GM18861 (cell line): ENCODE results near the gene GALC.

Experiments used
- ATAC-seq: cut with Tn5 transposase; IDR thresholded peaks from one replicate; pipeline ENCODE4 v1.9.1; 2021; ENCODE audit not compliant: unreplicated experiment

GALC gene

DNA sequence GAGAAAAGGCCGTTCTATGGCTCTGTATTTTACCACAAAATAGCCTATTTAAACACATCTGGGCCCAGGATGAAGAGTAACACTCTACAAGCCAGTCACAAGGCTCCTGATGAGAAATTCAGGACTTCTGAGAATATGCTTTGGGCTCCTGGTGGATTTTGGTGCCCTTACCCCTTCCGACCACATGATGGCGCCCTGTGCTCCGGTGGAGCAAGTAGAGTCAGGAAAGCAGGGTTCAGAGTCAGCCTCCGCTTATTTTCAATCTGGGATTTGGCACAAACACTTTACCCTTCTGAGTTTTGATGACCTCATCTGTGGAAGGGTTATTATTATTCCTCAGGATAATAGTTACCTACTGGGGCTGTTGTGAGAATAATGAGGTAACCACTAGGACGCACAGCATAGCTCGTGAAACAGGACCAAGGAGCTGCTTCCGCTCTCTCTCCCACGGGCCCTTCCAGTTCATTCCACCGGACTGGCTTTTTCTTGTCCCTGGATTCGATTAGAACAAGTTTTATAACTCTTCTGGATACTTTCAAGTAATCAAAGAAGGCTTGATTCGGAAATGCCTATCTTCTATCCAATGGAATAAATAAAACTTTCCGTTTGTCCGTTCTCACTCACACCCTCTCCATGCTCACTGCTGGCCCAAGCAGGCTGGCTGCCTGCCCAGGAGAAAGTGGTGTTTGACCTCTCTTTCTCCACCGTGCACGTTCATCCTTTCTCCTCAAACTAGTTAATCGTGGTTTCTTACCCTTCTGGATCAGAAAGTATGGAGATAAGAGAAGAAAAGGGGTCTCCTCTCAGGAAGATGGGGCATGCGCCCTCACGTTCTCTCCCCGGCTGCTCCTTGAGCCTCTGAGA lies 104.6 kb downstream of the GALC start:
- ATAC-seq = no peak

DNA sequence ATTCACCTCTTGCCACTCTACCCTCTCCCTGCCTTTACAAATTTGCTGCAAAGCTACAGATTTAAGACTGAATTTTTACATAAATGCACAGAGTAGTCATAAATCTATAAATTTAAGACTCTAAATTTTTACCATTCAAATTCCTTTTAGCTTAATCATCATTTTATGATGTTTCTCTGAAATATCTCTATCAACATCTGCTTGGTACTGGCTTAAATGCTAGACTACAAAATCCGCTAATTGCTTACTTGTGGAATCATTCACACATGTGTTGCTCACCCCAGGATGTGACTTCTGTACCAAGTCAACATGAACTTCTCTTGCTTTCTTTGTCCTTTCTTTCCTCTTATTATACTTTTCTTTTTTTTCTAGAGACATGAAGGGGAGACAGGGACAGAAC lies 109.2 kb downstream of the GALC start:
- ATAC-seq = no peak
